NCI-H82 (cell line): Measurements from ENCODE around the gene HCRT.

ENCODE experiments used
- DNase-seq: peaks from one replicate; lab custom pipeline; 2025; lab: John Stamatoyannopoulos, UW

The HCRT gene

GRCh38 chr17:42138749-42139492 lies 46.3 kb downstream of the HCRT start:
- DNase-seq, result no peak

DNA sequence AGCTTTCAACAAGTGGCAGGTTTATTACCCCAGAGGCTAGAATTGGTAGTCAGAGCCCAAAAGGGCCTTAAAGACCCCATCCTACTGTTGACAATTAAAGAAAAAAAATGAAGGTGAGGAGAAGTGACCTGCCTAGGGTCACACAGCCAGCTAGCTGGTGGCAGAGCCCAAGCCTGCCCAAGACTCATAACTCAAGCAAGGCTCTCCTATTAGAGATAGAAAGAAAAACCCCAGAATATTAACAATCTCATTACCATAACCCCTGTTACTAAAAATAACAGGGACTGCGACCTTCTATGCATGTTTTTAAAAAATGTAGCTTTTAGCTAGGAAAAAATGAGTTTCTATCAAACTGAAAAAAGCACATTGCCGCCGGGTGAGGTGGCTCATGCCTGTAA lies 48.6 kb downstream of the HCRT start:
- no peak for DNase-seq

DNA sequence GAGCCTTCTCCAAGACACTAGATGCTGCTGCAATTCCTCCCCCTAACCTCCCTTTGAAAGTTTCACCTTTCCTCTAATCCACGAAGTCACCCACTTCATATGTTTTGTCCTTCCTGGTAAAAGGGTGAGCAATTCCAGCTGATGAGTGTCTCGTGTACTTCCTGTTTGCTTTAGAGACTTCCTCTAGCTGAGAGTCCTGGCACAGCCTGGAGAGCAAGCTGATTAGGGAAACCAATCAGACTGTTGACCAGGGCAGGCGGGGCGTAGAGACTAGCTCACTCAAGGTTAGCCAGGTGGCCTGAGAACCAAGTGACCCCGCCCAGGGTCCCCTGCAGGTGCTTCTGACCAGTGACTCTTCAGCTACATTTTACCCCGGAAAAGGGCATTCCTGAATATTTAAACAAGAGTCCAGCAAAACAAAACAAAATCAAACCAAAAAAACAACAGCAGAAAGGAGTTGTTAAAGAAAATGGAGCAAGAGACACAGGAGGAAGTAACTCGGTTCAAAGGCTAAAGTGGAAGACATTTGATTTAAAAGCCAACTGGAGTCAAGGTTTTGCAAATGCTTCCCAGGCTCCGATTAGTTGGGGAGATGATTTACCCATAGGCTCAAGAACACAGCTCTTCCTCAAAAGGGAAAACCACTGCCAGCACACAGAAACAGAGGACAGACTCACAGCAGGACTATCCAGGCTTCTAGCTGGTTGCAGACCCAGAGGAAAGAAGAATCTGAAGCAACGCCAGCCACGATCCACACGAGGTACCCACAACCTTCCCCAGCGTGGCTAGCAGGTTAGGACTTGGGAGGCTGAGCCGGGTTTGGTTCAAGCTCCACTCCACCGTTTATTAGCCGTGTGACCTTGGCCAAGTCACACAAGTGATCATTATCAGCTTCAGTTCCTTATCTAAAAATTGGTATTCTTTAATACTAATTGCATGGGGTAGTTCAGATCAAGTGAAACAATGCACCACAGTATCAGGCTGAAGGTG lies 49.3 kb downstream of the HCRT start:
- no peak for DNase-seq

DNA sequence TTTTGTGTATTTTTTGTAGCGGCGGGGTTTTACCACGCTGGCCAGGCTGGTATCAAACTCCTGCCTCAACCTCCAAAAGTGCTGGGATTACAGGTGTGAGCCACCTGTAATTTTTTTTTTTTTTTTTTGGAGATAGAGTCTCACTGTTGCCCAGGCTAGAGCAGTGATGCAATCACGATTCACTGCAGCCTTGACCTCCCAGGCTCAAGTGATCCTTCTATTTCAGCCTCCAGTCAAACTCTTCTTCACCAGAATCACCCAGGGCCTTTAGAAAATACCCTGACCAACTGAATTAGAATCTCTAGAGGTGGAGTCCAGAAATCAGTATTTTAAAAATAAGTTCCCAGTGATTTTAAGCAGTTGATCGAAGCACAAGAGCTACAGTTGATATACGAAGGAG lies 50.1 kb downstream of the HCRT start:
- DNase-seq, result no peak
